NCI-H2081 (cell line): ENCODE measurements around the gene PCP4.

Experiments
- DNase-seq, 2 experiments: peaks; one replicate each; lab custom pipeline; 2025; lab: John Stamatoyannopoulos, UW

Gene PCP4

GRCh38 chr21:39867198-39867650 lies at the start of gene PCP4:
TSS of gene PCP4 (plus strand) at chr21:39867438. CDS start at chr21:39867502, 64 bp downstream.
- peak; percentile 73 to 85 for DNase-seq

- no peak for DNase-seq
These were observed 48.7 kb upstream of the PCP4 start for GRCh38 chr21:39818557-39818956.

- DNase-seq: no peak
These were observed 45.2 kb upstream of the PCP4 start for GRCh38 chr21:39822042-39822441.

GRCh38 chr21:39825250-39825649 lies 42.0 kb upstream of the PCP4 start:
- no peak for DNase-seq

GRCh38 chr21:39834543-39834942 lies 32.7 kb upstream of the PCP4 start:
- DNase-seq: no peak

GRCh38 chr21:39837861-39838359 lies 29.3 kb upstream of the PCP4 start:
- no peak for DNase-seq

GRCh38 chr21:39840373-39841097 lies 26.7 kb upstream of the PCP4 start:
- no peak for DNase-seq

- no peak for DNase-seq
These were observed 24.3 kb upstream of the PCP4 start for GRCh38 chr21:39842741-39843459.

- DNase-seq: no peak
These were observed 23.8 kb upstream of the PCP4 start for GRCh38 chr21:39843483-39843882.

- no peak for DNase-seq
These were observed 23.3 kb upstream of the PCP4 start for GRCh38 chr21:39843916-39844315.

GRCh38 chr21:39845571-39846130 lies 21.6 kb upstream of the PCP4 start:
- no peak for DNase-seq

- DNase-seq: no peak
These were observed 19.4 kb upstream of the PCP4 start for GRCh38 chr21:39847877-39848276.

- DNase-seq: no peak
These were observed 18.1 kb upstream of the PCP4 start for GRCh38 chr21:39849014-39849655.

- DNase-seq: no peak
These were observed 16.9 kb upstream of the PCP4 start for GRCh38 chr21:39850333-39850732.

- no peak for DNase-seq
These were observed 16.1 kb upstream of the PCP4 start for GRCh38 chr21:39851002-39851618.

GRCh38 chr21:39852021-39852721 lies 15.1 kb upstream of the PCP4 start:
- no peak for DNase-seq

- DNase-seq: no peak
These were observed 14.3 kb upstream of the PCP4 start for GRCh38 chr21:39852726-39853500.

GRCh38 chr21:39854572-39854971 lies 12.7 kb upstream of the PCP4 start:
- DNase-seq: no peak

- DNase-seq: no peak
These were observed 11.6 kb upstream of the PCP4 start for GRCh38 chr21:39855595-39855994.

- no peak for DNase-seq
These were observed 6.6 kb upstream of the PCP4 start for GRCh38 chr21:39860600-39860999.

GRCh38 chr21:39863111-39863510 lies 4.1 kb upstream of the PCP4 start:
- peak; percentile 50 to 77 for DNase-seq
